Activated T-cell treated with anti-CD3 and anti-CD28 coated beads, Interleukin-2, amount 50 U/mL, for 1 hour (primary cell): ENCODE data around the gene PPID.
"Not testable (repeated sequence)": the region's sequence is repeated elsewhere in the genome, so short reads cannot be mapped to it uniquely, and the experiment has no call there.

ENCODE experiments used
- DNase-seq: peaks from one replicate; pipeline ENCODE4 v3.0.0-alpha.2; 2020

The PPID gene

DNA sequence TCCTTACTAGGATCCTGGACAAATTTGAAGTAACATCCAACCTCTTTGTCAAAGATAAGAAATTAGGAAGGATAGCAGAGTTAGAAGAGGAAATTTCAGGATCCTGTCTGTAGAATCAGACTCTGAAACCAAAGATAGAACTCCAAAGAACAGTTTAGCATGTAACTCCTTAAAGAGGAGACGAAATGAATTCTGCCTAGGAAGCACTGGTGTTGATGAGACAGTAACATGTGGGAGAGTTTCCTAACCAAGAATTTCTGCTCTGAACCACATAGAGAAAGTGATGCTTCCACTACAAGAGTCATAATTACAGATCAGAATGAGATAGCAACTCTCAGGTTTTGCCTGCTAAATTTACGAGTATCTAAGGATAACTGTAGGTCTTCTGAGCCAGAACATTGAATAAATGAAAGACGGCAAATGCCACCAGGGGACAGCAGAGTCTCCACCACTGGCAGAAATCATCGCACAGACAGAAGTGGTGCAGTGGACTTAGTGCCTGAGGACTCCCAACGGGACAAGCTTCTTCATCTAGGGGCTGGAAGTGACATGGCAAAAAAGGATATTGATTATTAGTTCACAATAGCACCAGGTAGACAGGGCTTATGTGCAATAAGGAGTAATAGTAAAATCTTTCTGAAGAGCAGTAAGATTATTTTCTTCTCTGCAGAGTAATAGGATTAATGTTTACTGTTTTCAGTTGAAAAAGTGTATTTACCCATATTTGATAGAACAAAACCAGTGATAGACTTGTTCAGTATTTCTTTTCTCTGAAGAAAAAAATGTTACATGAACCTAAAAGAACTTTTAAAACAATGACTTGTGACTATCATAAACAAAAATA lies 6.7 kb upstream of the PPID start:
- DNase-seq, result peak; percentile 51

DNA sequence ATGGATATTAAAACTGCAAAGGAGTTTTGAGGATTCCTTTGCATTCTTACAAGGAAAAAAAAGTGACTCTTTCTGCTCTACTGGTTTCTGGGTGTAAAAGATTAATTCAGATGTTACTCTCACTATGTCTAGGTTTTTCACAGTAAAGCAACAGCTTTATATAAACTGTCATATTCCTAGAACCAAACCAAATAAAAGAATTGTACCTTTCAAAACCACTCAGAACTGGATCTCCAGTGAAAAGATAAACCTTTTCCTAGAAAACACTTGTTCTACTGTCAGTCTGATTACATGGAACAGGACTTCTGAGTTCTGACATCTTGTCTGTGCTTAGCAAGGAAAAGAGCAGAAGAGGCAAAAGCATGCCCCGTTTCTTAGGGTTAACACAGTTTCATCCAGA lies 5.0 kb upstream of the PPID start:
- no peak for DNase-seq

GRCh38 chr4:158726633-158727032 lies 3.4 kb upstream of the PPID start:
- DNase-seq, result no peak

DNA sequence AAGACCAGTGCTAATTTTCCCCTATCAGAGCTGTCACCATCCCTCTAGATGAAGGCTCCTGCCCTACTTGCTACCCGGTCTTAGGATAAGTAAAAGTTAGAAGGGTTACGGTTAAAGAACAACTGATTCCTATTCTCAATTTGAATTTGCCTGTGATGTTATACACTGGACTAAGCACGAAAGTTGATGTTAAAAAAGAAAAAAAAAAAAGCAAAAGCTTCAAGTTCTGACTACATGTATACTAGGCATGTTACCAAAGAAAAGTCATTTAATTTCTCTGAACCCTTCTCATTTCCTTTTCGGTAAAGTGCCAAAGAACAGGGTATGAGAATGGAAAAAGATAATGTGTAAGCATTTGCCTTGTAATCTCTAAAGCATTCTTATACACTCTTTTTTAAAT lies 1.4 kb upstream of the PPID start:
- DNase-seq, result no peak

DNA sequence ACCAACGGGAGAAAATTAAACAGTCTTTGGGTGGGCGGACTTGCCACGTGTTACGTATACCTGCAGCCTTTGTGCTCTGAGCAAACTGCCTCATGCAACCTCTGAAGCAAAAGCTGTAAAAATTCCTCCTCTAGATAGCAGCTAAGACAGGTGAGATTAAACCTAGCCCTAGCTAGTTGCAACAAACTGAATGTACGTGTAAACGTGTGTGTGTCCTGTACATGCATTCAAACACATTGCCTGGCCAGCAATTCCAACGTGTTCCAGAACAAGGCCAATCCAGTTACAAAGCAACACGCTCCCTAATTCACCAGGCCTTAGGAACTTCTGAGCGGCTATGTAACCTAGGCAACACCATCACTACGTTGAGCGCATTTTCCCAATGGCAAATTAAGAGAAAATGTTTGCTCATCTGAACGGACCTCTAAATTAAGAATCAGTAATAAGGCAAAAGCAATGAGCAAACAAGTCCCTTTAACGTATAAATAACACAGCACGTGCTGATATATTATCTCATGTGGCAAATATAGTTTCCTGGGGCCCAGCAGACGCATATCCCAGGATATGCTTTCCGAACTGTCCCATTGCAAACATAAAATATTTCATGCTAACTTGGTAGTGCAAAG lies 792 bp downstream of the PPID start:
- DNase-seq, result peak; percentile 22

GRCh38 chr4:158721680-158722079 lies 1.5 kb downstream of the PPID start:
- DNase-seq, result no peak

GRCh38 chr4:158715802-158716201 lies 7.4 kb downstream of the PPID start:
- DNase-seq, result no peak

GRCh38 chr4:158714937-158715336 lies 8.3 kb downstream of the PPID start:
- DNase-seq, result no peak

DNA sequence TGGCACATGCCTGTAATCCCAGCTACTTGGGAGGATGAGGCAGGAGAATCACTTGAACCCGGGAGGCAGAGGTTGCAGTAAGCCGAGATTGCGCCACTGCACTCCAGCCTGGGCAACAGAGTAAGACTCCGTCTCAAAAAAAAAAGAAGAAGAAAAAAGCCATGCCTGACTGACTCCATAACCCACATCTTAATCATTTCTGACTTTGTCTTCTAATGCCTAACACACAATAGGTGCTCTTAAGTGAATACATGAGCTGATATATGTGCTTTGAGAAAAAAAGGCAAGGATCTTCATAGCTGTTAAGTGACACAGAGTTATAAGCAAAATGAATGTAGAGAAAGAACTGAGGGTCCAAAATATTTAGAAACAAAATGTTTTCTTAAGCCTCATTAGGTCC lies 10.6 kb downstream of the PPID start:
- DNase-seq, result not testable (repeated sequence)

GRCh38 chr4:158710814-158711213 lies 12.4 kb downstream of the PPID start:
- no peak for DNase-seq

DNA sequence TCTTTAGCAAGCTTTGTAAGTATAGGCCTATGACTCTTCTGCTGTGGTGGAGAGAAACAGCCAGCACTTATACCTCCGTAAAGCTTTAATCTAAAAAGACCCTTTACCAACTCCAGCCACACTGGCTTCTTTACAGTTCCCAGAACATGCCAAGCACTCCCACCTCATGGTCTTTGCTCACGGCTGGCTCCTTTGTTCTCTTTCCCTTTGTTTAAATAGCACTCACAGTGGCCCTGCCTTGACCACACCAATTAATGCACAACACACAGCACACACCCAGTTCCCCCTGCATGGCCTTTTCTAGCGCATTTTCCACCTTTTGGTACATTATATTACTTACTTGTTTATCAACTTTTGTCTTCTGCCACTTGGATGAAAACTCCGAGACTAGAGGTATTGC lies 18.9 kb downstream of the PPID start:
- no peak for DNase-seq

DNA sequence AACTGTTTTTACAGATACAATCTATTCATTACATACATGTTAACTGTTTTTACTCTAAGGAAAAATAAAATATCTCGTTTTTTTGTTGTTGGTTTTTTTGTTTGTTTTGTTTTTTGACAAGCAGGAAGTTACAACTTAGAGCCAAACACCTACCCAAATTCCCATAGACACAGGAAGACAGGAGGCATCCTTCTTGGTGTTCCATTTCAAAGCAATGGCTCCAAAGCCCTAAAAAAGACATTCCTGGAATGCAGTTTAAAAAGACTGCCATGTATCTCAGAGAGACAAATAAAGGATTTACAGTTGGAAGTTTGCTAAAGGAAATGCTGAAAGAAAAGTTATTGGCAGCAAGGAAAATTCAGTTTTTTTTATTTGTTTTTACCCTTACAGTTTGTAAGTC lies 34.4 kb downstream of the PPID start:
- no peak for DNase-seq

GRCh38 chr4:158682066-158682465 lies 41.1 kb downstream of the PPID start:
- no peak for DNase-seq

- no peak for DNase-seq
Observed at GRCh38 chr4:158681629-158682028, 41.6 kb downstream of the PPID start.

GRCh38 chr4:158678767-158679166 lies 44.4 kb downstream of the PPID start:
- no peak for DNase-seq

- DNase-seq, result no peak
Observed at GRCh38 chr4:158676076-158676475, 47.1 kb downstream of the PPID start.

GRCh38 chr4:158673633-158674032 lies 49.6 kb downstream of the PPID start:
- no peak for DNase-seq

DNA sequence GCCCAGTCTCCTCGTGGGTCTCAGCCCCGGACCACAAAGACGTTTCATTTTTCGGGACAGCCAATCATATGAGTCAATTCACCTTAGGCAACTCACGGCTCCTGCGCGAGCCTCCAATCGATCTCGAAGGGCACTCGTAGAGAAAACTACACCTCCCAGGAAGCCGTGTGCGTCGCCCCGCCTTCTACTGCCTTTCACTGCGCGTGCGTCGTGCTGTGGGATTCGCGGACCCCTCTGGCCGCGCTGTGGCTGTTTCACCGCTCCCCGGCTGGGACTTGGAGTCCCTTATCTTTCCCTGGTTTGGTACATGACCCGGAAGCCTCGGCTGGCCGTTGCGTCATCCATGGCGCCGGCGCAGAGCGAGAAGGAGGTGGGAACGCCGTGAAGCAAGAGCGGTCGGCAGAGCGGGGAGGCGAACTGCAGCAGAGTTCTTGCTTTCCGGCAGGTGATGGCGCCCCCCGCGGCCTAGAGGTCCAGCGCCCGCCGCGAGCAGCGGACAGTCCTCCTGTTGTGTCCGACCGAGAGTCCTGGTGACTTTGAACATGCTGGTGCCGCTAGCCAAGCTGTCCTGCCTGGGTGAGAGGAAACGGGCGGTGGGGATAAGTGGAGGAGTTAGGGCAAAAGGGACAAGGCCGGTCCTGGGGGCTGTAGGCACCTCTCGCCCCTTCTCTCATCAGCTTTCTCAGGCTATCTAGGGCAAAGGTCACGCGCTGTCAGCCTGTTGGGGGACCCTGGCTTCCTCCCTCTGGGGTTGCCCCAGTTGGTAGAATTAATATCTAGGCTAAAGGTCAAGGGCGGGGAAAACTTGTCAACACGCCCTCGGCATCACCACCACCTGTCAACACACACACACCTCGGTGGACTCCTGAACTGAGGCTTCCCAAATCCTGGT lies 51.0 kb downstream of the PPID start, which contains the start of gene ETFDH:
ETFDH (plus strand) TSS at position 382 of the 892 bp plus-strand sequence; CDS start at position 543, 161 bp downstream.
- DNase-seq, result peak; percentile 97

GRCh38 chr4:158671665-158671914 lies 51.6 kb downstream of the PPID start, which contains the start of gene C4orf46:
TSS of gene C4orf46 (minus strand) at chr4:158671887. CDS start at chr4:158671801, 86 bp downstream.
- no peak for DNase-seq

DNA sequence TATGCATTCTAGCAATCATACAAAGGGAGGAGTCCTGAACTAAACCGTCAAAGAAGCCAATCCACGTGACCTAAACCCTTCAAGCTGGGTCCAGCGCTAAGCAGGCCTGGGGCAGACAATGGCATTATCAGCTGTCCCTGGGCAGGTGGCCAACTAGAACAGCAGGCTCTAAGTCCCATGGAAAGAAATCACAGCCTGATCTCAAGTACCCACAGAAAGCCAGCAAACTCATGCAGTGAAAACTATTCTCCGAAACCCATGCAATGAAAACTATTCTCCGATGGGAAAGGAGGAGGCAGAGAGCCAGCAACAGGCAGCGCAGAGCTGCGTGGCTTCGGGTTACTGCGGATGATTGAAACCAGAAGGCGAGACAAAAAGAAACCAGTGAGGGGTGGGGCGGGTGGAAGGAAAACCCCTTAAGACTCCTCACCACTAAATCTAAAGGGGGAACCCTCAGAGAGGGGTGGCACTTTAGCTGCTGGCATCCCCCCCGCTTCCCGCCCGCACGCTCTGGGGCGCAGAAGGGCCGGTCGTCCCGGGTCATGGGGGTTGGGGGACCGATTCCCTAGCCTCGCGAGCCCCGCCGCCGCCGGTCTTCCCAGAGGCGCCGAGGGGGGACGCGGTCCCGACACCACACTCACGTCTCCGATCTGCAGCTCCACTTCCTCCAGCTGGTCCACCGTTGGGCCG lies 52.1 kb downstream of the PPID start:
- no peak for DNase-seq

DNA sequence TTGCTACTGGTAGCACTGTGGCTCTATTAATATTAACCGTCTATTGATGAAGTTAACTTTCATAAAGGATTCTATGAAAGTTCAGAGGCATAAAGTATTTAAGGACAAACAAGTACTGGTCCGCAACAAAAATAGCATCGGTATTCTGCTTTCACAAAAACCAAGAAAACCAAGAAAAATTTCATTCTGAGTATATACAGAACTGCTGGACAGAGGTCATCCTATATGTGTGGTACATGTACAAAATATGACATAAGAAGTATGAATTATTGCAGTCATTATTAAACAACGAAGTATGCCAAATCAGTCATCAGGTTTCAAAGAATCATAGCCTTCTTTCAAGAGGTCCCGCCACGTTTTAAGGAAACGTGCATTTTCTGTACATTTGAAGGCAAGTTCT lies 53.9 kb downstream of the PPID start:
- DNase-seq, result no peak

DNA sequence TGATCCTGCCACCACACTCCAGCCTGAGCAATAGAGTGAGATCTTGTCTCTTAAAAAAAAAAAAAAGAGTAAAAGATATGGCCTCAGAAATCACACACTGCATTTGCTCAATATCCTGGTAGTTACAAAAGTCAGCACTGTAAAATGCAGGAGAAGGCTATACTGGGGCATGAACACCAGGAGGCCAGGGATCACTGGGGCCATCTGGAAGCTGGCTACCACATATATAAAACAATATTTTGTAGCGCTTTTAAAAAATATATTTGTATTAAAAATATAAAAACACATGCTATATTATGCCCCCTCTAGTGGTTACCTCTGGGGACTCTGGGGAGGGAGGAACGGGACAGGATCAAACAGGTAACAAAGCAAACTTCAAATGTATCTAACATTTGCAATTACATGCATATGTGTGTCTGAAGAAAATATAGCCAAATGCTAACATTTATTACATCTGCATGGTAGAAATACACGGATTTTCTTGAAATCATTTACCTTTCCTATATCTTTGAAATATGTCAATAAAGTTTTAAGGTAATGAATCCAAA lies 55.5 kb downstream of the PPID start:
- DNase-seq, result no peak

DNA sequence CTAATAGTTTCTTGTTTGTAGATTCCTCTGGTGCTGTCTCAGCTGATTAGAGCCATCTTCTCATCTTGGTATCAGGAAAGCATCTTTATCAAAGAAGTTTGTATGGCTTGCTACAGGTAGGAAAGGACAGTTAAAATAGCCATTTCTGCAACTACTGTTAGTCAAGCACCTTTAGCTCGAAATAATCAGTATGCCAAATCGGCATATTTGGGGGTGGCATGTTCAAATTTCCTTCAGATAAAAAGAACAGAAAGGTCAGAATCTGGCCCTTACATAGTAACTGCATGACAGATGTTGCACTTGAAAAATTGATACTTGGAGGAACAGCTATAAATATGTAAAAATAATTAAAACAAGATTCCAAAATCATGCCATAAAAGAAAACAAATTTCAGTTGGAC lies 56.3 kb downstream of the PPID start:
- no peak for DNase-seq
